A549 (cell line): Measurements from ENCODE around the gene CTAGE8.
"Not testable (repeated sequence)": the region's sequence is repeated elsewhere in the genome, so short reads cannot be mapped to it uniquely, and the experiment has no call there.

ENCODE experiments used
- BHLHE40 ChIP-seq: IDR thresholded peaks from 2 replicates; pipeline ENCODE4 v1.6.1; 2012; ENCODE audit warnings: low read depth, low read length, inconsistent platforms
- EP300 ChIP-seq, 2 experiments: fragments of >200 bp; sonication (Bioruptor Twin); formaldehyde crosslinking; IDR thresholded peaks; 2 replicates in 1 of 2; 3 replicates in 1 of 2; pipeline ENCODE4 v1.6.1; 2016 to 2017
- POLR2A ChIP-seq: IDR thresholded peaks from 2 replicates; pipeline ENCODE4 v1.6.1; 2012; ENCODE audit warnings: mild to moderate bottlenecking, low read length
- TF ChIP-seq, protein P1 (sequence below): fragments of 150-350 bp; IDR thresholded peaks from 2 replicates; pipeline ENCODE4 v1.6.1; 2014; ENCODE audit warnings: low read depth, mild to moderate bottlenecking, low read length

- TF ChIP-seq BHLHE40; EP300 (IDR thresholded peaks at IDR 0.05); POLR2A: not testable (repeated sequence)
- TF ChIP-seq, protein P1, sequence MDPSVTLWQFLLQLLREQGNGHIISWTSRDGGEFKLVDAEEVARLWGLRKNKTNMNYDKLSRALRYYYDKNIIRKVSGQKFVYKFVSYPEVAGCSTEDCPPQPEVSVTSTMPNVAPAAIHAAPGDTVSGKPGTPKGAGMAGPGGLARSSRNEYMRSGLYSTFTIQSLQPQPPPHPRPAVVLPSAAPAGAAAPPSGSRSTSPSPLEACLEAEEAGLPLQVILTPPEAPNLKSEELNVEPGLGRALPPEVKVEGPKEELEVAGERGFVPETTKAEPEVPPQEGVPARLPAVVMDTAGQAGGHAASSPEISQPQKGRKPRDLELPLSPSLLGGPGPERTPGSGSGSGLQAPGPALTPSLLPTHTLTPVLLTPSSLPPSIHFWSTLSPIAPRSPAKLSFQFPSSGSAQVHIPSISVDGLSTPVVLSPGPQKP, result not testable (repeated sequence)
Observed at GRCh38 chr7:144239365-144239764, 29.7 kb downstream of the CTAGE8 start, which contains the start of gene OR2A42.
